Measurements from ENCODE around the gene TMEM106B. TPM values are rescaled to one million over a fixed set of nuclear protein-coding genes. Genes with fewer than 3 reads are reported as not detected.

TMEM106B gene
- total and polyA plus RNA-seq, 2 donors from 2014 or later: 21.1 to 50.2 TPM

GRCh38 chr7:12210179-12211053 is 678 bp upstream of the TMEM106B start:
- TF ChIP-seq CTCF (IDR thresholded peaks at IDR 0.05; ENCODE audit: borderline replicate concordance, extremely low read depth, insufficient read depth): no peak
- peak in 1 of 5 donors; percentile 71 for DNase-seq
- peaks cover 0 to 5% (median 0%) of the 10 kb centered on the region in 3 donors for H3K36me3 ChIP-seq (ENCODE audit: control insufficient read depth in 2 of 3, insufficient read depth in 3 of 3, low read length in 3 of 3)
- no peaks in the 10 kb centered on the region for H3K9me3 ChIP-seq (ENCODE audit: control insufficient read depth in 2 of 3, insufficient read depth in 1 of 3, low read length in 3 of 3)
- peaks cover 0 to 3% (median 0%) of the 10 kb centered on the region in 3 donors for H3K4me1 ChIP-seq (ENCODE audit: control insufficient read depth in 2 of 3, insufficient read depth in 2 of 3, low read depth in 1 of 3, low read length in 3 of 3)
- intact Hi-C loops (cut with DNase I): no loop called here
- peak overlapping the region; percentile 95 to 100 (median 95) for H3K4me3 ChIP-seq (ENCODE audit: low read length in 3 of 3)
- FAIRE-seq: no peak
- H3K27me3 ChIP-seq (ENCODE audit: control insufficient read depth, insufficient read depth, low read length): no peaks in the 10 kb centered on the region
- peak overlapping the region; percentile 91 to 100 (median 99) for H3K9ac ChIP-seq (ENCODE audit: low read length in 3 of 3)
- H3K27ac ChIP-seq (ENCODE audit: low read depth in 2 of 2, low read length in 2 of 2): peak overlapping the region; percentile 98 to 100

GRCh38 chr7:12211711-12212485 is 804 bp downstream of the TMEM106B start:
- H3K27me3 ChIP-seq (ENCODE audit: control insufficient read depth, insufficient read depth, low read length): no peaks in the 10 kb centered on the region
- peak overlapping the region; percentile 81 to 89 (median 81) for H3K9ac ChIP-seq (ENCODE audit: low read length in 3 of 3)
- DNase-seq (peak in 3 of 5 donors; percentile 21 to 45 (median 45)), FAIRE-seq (no peak)
- peaks cover 0 to 6% (median 5%) of the 10 kb centered on the region in 3 donors for H3K36me3 ChIP-seq (ENCODE audit: control insufficient read depth in 2 of 3, insufficient read depth in 3 of 3, low read length in 3 of 3)
- intact Hi-C loops (cut with DNase I): no loop called here
- H3K4me1 ChIP-seq (ENCODE audit: control insufficient read depth in 2 of 3, insufficient read depth in 2 of 3, low read depth in 1 of 3, low read length in 3 of 3): peaks cover 0 to 3% (median 0%) of the 10 kb centered on the region in 3 donors
- TF ChIP-seq CTCF (IDR thresholded peaks at IDR 0.05; ENCODE audit: borderline replicate concordance, extremely low read depth, insufficient read depth): no peak
- H3K27ac ChIP-seq (ENCODE audit: low read depth in 2 of 2, low read length in 2 of 2): peak overlapping the region; percentile 98 to 100
- H3K9me3 ChIP-seq (ENCODE audit: control insufficient read depth in 2 of 3, insufficient read depth in 1 of 3, low read length in 3 of 3): no peaks in the 10 kb centered on the region
- peak overlapping the region; percentile 95 to 100 (median 95) for H3K4me3 ChIP-seq (ENCODE audit: low read length in 3 of 3)

- H3K36me3 ChIP-seq (ENCODE audit: control insufficient read depth in 2 of 3, insufficient read depth in 3 of 3, low read length in 3 of 3): peaks cover 9 to 25% (median 11%) of the 10 kb centered on the region in 3 donors
- intact Hi-C loops (cut with DNase I): no loop called here
- no peaks in the 10 kb centered on the region for H3K9me3 ChIP-seq (ENCODE audit: control insufficient read depth in 2 of 3, insufficient read depth in 1 of 3, low read length in 3 of 3)
- no peak overlapping the region for H3K4me3 ChIP-seq (ENCODE audit: low read length in 3 of 3)
- DNase-seq (no peak), FAIRE-seq (no peak)
- H3K9ac ChIP-seq (ENCODE audit: low read length in 3 of 3): no peak overlapping the region
- H3K27me3 ChIP-seq (ENCODE audit: control insufficient read depth, insufficient read depth, low read length): no peaks in the 10 kb centered on the region
- H3K4me1 ChIP-seq (ENCODE audit: control insufficient read depth in 2 of 3, insufficient read depth in 2 of 3, low read depth in 1 of 3, low read length in 3 of 3): no peaks in the 10 kb centered on the region
- TF ChIP-seq CTCF (IDR thresholded peaks at IDR 0.05; ENCODE audit: borderline replicate concordance, extremely low read depth, insufficient read depth): no peak
- H3K27ac ChIP-seq (ENCODE audit: low read depth in 2 of 2, low read length in 2 of 2): no peak overlapping the region
These were observed 6.2 kb downstream of the TMEM106B start for GRCh38 chr7:12217311-12217710.

Data from kidney (tissue), 14 donors.